Hippocampal formation (tissue), 2 donors: ENCODE measurements around the gene DOCK4.

Experiments
- DNase-seq, 2 donors: peaks; one replicate each; lab custom pipeline; 2025; lab: John Stamatoyannopoulos, UW

The DOCK4 gene

DNA sequence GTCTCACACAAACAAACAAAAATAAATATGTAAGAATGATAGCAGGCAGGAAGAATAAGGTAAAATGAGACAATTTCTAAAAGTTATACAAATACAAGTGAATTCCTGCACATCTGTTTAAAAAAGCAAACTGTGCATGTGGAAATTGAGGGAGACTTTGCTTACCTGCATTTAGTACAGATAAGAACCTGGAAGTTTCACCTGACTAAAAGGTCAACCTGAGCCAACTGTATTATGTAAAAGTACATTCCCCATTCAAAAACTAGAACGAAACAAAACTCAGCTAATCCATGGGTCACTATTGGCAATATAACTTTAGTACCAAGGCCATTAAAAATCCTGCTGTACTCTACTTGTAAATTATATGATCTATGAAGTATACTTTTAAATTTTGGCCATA, 127.1 kb downstream of the DOCK4 start:
- DNase-seq = no peak

GRCh38 chr7:112076324-112076723, 129.9 kb downstream of the DOCK4 start:
- no peak for DNase-seq

DNA sequence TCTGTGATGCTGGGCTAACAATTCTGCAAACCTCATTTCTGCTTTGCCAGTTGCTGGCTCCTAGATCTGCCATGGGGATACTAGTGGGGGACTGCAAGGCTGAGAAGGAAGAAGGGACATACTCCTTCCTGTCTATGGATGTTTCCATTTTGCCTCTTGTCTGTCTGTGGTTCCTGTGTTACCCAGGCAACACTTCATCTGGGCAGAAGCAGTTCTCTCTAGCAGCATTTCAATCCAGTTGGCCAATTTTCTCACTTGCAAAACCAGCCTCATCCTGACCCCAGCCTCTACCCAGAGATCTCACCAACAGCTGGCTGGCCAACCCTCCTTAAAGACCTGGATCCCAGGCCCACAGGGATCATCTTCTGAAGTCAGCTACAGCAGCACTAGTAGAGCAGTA, 131.7 kb downstream of the DOCK4 start:
- no peak for DNase-seq

DNA sequence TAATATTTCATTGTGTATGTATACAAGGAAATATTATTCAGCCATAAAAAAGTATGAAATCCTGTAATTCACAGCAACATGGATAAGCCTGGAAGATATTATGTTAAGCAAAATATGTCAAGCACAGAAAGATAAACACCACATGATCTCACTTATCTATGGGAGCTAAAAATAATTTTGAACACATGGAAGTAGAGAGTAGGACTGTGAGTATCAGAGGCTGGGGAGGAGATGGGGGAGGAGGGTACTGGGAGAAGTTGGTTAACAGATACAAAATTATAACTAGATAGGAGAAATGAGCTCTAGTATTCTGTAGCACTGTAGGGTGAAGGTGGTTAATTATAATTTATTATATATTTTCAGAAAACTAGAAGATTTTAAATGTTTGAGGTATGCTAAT, 132.7 kb downstream of the DOCK4 start:
- DNase-seq = no peak

DNA sequence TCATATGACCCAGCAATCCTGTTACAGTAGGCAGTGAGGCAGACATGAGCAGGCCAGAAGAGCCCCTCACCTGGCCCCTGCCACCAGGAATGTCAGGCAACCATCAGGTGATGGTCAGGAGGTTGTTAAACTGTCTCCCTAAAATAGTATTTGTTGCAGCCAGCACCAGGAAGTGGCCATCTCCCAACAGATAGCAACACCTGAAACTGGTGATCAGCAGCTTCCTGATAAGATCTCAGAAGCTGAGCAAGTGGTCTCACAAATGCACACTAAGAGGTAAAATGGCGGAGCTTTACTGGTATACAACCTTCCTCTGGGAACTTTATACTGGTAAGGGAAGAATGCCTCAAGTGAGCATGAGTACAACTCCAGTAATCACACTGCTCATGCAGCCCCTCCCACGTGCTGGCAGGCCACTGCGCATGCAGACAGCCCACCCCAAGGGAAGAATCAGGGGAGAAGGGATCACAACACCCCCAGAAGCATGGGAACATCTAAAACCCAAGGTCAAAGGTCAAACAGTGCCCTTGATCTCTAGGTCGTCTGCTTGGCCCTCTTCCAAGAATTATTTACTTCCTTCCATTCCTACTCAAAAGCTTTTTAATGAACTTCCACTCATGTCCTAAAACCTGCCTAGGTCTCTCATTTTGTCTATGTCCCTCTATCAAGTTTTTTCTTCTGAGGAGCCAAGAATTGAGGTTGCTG, 133.5 kb downstream of the DOCK4 start:
- DNase-seq = no peak

GRCh38 chr7:112071856-112072255, 134.3 kb downstream of the DOCK4 start:
- DNase-seq = no peak

DNA sequence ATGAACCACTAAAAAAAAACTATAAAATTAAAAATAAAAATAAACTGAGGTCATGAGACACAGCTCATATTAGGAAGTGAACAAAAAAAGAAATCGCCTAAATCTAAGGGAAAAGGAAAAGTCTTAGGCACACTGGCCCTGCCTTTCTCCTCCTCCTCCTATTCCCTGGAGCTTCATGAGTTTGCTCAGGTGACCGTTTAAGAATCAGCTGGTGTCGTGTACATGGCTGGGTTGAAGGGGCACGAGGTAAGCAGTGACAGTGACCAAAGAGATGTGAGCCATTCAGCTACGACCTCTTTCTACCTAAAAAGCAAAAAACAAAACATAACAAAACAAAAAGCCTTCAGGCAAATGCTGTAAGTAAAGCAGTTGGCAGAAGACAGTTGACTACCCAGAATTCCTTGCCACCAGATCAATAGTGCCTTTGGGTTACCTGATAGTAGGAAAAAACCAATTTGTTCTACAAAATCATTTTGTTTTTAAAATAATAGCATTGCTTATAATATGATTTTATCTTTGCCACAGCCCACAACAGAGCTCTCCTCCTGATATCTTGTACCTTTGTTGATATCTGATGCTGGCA, 135.4 kb downstream of the DOCK4 start:
- no peak for DNase-seq

DNA sequence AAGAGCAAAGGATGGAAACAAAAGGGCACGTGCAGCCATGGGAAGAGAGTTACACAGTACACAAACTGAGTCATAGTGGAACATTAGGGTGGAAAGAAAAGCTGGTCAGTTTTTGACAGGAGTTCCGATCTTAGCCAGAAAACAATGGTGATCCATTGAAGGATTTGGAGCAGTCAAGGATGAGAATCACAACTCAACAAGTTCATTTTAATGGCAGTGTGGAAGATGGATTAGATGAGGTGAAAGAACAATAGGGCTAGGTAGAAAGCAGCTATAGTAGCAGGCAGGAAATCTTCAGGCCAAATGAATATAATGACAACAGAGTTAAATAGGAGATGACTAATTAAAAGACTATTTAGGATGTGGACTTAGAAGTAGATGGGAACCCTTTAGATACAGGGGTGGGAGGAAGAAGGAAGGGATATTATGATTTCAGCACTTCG, 136.3 kb downstream of the DOCK4 start:
- DNase-seq = no peak

- DNase-seq = no peak
Observed at GRCh38 chr7:112068967-112069366, 137.2 kb downstream of the DOCK4 start.

- no peak for DNase-seq
Observed at GRCh38 chr7:112067632-112068540, 138.3 kb downstream of the DOCK4 start.

DNA sequence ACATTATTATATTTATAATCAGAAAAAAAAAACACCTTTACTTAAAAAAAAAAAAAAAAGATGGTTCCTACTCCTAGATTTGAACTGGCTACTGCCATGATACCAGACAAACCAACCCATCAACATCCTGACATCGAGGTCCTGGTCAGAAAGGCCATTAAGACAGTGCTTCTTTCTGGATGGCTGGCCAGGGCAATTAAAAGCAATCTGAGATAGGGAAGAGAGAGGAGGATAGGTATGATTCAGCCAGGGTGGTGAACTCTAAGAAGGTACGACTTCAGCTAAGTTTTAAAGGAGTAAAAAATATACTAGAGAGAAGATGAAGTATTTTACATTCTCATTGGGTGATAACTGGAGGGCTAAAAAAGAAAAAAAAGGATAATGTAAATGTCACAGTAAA, 139.0 kb downstream of the DOCK4 start:
- DNase-seq = no peak

GRCh38 chr7:112065758-112066157, 140.4 kb downstream of the DOCK4 start:
- no peak for DNase-seq

GRCh38 chr7:112064627-112065385, 141.4 kb downstream of the DOCK4 start:
- no peak for DNase-seq

GRCh38 chr7:112063974-112064373, 142.2 kb downstream of the DOCK4 start:
- DNase-seq = no peak

DNA sequence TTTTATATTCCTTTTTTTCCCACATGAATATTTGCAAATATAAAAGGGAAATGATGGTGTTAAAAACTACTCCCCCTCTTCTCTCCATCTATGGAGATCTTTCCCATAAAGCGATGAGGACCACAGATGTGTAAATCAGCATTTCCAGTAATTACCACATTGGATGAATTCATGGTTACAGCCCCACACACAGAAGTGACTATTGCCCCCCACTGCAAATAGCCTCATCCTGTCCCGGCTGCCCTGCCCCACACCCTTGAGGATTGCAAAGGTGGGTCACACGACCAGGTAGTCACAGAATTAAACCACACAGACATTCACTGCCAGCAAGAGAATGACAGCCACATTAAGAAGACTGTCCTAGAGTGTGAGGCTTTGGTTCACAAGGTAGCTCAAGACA, 145.1 kb downstream of the DOCK4 start:
- no peak for DNase-seq

DNA sequence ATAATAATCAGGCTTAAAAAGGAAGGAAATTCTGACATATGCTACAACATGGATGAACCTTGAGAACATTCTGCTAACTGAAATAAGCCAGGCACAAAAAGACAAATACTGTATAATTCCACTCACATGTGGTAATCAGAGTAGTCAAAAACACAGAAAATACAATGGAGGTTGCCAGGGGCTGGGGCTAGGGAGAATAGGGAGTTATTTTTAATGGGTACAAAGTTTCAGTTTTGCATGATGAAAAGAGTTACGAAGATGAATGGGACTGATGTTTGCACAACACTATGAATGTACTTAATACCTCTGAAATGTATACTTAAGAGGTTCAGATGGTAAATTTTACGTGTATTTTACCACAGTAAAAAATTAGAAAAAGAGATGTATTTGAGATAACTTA, 145.6 kb downstream of the DOCK4 start:
- no peak for DNase-seq

GRCh38 chr7:112059675-112060074, 146.5 kb downstream of the DOCK4 start:
- DNase-seq = no peak

- no peak for DNase-seq
Observed at GRCh38 chr7:112058686-112059085, 147.5 kb downstream of the DOCK4 start.

DNA sequence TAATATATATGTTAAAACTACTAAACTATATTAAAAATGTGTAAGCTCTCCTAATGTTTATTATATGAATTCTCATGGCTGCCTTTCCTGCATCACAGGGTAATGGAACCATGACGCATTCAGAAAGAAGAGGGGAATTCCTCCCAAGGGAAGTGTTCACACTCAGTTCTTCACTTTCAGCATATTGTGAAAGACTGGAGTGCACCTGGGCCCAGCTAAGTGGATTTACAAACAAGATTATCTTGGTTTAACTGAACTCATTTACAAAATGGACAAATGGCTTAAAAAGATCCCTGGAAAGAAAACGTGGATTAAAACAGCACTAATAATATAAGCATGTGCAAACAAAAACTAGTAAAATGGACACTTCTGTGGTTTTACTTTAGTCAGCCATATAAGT, 149.8 kb downstream of the DOCK4 start:
- DNase-seq = no peak

- no peak for DNase-seq
Observed at GRCh38 chr7:112053737-112054069, 152.5 kb downstream of the DOCK4 start.

GRCh38 chr7:112052993-112053736, 153.0 kb downstream of the DOCK4 start:
- no peak for DNase-seq

- no peak for DNase-seq
Observed at GRCh38 chr7:112052498-112052897, 153.7 kb downstream of the DOCK4 start.
